DOHH2 (cell line): ENCODE data around the gene SERPINH1.

Experiments
- CTCF ChIP-seq: fragments of 200-600 bp; sonication (generic); IDR thresholded peaks from one replicate; pipeline ENCODE4 v1.5.1; 2014; ENCODE audit warnings: antibody characterized with exemption, mild to moderate bottlenecking, low read depth, low read length; ENCODE audit not compliant: poor library complexity, severe bottlenecking
- EZH2phosphoT487 ChIP-seq: fragments of 200-600 bp; sonication (generic); IDR thresholded peaks from 2 replicates; pipeline ENCODE4 v1.6.1; 2017; ENCODE audit warnings: borderline replicate concordance, mild to moderate bottlenecking, antibody characterized with exemption, low read length, moderate library complexity, mixed read lengths

GRCh38 chr11:75514596-75514995 is 47.5 kb upstream of the SERPINH1 start:
- TF ChIP-seq CTCF = no peak
- TF ChIP-seq EZH2phosphoT487 = no peak
